Activated effector memory CD4-positive, alpha-beta T cell treated with anti-CD3 and anti-CD28 coated beads, Interleukin-2, amount 50 U/mL, for 16 hours (primary cell): ENCODE results near the gene STK24.
A peak's percentile ranks its signal among the peaks of the same experiment; 100 is the strongest.

Source experiments
- DNase-seq: peaks from one replicate; pipeline ENCODE4 v3.0.0-alpha.2; 2020

STK24 gene

GRCh38 chr13:98509271-98510155 lies 67.4 kb downstream of the STK24 start:
- peak; percentile 81 for DNase-seq

DNA sequence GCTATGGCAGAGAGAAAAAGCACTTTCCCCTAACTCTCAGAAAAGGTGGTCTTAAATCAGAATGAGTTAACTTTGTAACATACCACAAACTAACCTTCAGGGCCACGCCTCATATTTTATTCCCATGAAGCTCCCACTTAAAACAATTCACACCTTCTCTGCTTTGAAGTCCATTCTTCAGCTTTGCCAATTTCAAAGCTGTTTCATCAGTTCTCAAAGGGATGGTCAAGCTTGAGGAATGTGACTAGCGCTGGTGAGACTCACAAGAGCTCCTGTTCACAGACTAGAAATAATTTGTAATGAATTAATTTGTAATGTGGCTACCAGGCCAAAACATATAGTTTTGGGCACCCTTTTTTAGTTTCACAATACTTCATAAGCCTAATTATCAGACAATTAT lies 68.2 kb downstream of the STK24 start:
- no peak for DNase-seq

DNA sequence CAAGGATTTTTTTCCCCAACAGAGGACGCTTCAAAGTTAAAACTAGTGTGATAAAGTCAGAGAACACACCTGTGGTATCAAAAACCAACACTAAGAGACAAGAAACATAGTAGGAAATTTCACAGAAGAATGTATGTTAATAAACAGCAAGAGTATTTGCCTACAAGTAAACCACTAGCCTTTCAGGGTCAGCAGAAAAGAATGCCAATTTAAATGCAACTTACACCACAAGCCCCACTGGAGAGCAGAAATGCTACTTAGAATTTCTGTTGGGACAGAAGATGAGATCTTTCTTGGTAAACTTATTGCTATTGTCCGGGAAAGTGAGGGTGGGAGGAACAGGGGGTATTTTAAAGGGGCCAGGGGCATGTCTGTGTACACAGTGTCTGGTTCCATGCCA lies 68.6 kb downstream of the STK24 start:
- no peak for DNase-seq

GRCh38 chr13:98507282-98507797 lies 69.6 kb downstream of the STK24 start:
- no peak for DNase-seq

GRCh38 chr13:98506728-98507230 lies 70.1 kb downstream of the STK24 start:
- no peak for DNase-seq

DNA sequence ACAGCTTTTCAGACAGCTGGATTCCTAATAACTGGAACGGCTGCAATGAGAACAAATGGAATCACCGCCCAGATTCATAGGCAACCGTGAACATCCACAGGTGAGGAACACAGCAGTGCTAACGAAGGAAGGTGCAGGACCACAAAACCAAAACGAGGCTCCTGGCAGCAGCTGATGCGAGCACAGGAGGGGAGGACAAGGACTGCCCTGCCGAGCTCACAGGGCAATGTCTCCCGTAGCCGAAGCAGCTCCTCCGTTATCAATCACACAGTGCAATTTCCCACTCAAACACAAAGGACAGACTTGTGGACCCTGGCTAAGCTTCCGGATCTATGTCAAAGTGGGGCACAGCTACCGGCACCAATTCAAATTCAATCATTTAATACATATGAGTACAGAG lies 70.6 kb downstream of the STK24 start:
- DNase-seq = no peak

DNA sequence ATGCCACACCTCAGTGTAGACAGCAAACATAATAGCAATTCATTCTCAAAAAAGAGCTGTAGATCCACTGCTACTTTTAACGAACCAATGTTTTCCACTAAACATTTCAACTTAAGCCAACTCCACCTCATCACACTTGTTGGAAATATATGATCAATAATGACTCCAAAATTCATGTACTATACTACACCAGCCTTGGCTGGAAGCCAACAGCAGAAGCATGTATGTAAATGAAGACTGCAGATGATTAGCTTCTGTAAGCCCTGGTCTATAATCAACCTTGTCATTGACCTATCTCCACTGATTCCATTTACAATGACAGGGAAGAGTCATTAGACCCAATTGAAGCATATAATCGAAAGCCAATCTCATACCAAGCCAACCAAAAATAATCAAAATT lies 71.7 kb downstream of the STK24 start:
- no peak for DNase-seq

GRCh38 chr13:98504371-98504963 lies 72.4 kb downstream of the STK24 start:
- no peak for DNase-seq

- no peak for DNase-seq
Measured at GRCh38 chr13:98504029-98504351, 72.9 kb downstream of the STK24 start.

- DNase-seq = no peak
Measured at GRCh38 chr13:98503175-98504028, 73.5 kb downstream of the STK24 start.

GRCh38 chr13:98500963-98501421 lies 75.9 kb downstream of the STK24 start:
- DNase-seq = no peak

DNA sequence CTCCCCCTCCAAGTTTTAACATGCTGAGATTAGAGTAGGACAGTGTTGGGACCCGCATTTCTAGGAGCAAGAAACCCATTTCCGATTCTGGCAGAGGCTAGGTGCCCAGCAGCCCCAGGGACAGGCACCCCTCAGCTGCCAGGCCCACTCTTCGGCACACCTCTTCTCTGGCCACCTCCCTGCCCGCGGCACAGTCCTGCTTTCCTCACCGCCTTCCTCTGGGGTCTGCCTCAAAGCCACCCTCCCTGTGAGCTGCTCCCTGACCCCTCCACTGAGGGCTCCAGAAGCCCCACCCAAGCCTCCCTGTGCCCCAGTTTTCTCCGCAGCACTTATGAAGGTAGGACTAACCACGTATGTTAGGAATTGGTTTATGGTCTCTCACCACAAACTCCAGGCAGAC lies 79.9 kb downstream of the STK24 start:
- no peak for DNase-seq

- no peak for DNase-seq
Measured at GRCh38 chr13:98496479-98496791, 80.5 kb downstream of the STK24 start.

DNA sequence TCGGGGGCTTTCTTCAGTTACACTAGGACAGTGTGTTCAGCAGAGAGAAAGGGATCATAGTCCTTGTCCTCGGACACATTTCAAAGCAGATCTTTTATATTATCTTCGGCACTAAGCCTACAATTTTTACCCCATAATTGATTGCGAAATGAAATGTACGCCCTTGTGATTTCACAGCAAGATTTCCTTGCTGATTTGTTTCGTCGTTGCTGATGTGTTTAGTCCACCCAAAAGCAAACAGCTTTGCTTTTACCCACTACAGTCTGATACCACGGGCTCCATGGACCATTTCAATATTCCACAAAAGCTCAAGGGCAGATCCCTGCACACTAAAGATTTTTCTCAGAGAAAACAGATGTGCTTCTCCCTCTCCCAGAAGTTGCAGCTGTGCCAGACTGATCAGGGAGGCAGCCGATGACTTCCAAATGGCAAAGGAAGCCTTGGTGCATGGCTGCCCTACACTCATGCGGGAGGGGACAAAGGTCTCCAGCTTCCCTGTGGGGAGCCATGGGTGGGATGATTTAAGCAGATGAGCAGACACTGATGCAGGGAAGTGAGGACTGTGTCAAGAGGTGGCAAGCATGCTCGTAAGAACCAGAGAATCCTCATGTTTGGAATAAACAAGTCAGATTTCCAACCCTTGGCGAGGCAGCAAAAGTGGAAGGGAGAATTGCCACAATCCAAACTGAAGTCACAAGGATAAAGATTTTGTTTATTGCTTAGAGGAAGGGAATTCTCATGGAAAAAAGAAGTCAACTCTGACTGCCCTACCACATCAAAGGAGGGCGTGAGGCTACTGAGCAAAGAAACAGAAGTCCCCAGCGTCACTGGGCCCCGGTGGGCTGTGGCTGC lies 81.1 kb downstream of the STK24 start:
- no peak for DNase-seq

DNA sequence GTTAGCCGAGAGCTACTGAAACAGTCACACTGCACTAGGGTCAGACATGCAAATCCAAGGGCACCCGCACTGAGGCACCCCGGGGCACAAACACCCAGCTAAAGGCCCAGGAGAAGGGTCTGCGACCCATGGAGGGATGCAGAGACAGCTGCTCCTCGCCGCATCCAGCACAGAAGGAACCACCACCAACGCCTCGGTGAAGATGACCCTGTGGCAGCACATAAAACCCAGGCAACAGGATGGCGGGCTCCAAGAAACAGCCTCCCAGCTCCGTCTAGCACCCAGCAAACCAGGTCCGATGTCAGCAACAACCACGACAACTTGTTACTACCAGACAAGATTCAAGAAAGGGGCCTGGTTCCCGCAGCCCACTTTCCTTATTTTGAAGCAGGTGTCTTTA lies 82.1 kb downstream of the STK24 start:
- DNase-seq = no peak

- no peak for DNase-seq
Measured at GRCh38 chr13:98493042-98493712, 83.7 kb downstream of the STK24 start.

DNA sequence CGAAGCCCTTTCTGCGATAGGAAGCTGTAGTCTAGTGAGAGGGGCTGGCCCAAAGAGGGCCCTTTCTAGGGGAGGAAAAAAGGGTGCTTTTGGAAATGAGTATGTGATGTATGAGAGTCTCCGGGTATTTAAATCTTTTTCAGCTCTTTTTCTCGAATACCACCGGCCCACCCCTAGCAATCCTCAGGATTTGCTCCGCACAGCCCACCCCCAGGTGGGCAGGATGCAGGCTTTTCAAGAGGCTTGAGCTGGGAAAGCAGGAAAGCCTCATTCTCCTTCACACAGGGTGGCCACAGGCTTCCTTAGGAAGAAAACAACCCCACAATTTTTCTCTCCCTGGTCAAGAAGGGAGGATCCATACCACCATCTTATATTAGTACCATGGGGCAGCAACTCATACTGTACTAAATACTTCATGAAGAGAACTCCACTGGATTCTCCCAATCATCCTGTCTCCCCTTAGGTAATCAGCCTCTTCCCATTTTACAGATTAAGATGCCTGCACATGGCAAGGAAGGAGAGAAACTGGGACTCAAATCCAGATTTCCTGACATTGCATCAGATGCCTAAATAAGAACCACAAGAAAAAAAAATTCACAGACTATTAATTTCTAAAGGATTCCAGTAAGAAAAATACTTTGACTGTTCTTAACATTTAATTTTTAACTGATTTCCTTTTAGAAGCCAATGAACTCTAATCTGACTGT lies 84.4 kb downstream of the STK24 start:
- no peak for DNase-seq

GRCh38 chr13:98490866-98491265 lies 86.0 kb downstream of the STK24 start:
- no peak for DNase-seq

- no peak for DNase-seq
Measured at GRCh38 chr13:98490195-98490836, 86.6 kb downstream of the STK24 start.

DNA sequence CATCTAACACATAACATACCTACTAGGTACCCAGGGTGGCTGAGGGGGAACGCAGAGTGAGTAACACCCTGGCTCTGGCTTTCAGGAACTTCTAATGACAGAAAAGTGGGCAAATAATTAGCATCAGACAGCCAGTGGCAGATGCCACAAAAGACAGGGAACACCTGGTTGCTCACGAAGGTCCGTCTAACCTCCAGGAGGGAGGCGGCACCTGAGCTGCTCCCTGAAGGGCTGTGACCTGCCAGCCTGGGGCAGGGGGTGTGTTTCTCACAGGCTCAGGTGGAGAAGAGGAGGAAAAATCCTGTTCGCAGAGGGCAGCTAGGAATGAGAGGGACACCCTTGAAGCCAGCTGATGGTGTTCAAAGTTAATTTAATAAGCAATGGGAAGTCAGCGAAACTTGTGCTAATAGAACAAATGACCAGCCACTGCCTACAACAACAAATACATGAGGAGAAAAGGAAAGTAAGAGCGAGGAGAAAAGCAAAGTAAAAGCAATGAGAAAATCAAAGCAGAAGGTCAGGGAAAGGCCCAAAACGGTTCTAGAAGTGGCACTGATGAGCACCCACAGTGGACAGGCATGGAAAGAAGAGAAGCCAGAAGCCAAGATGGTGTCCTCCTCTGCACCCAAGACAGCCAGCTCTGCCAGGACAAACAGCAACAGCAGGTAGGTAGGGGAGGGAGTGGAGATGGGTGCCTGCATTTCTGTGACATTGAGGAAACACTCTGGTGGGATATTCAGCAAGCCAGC lies 87.3 kb downstream of the STK24 start:
- no peak for DNase-seq
